GM21360 (cell line): ENCODE results near the gene GALNT15.

Experiments
- ATAC-seq: cut with Tn5 transposase; IDR thresholded peaks from one replicate; pipeline ENCODE4 v1.9.1; 2021; ENCODE audit warnings: mild to moderate bottlenecking, moderate library complexity; ENCODE audit not compliant: unreplicated experiment

The GALNT15 gene

DNA sequence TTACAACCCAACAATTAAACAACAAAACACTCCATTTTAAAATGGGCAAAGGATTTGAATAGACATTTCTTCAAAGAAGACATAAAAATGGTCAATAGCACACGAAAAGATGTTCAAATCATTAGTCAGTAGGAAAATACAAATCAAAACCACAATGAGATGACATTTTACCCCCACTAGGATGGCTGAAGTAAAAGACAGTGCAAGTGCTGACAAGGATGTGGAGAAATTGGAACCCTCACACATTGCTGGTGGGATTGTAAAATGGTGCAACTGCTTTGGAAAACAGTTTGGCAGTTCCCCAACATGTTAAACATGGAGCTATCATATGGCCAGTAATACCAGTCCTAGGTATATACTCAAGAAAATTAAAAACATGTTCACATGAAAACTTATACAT, 11.6 kb downstream of the GALNT15 start:
- no peak for ATAC-seq

- ATAC-seq = no peak
Observed at GRCh38 chr3:16186565-16186964, 12.1 kb downstream of the GALNT15 start.

- no peak for ATAC-seq
Observed at GRCh38 chr3:16187213-16187790, 12.8 kb downstream of the GALNT15 start.

DNA sequence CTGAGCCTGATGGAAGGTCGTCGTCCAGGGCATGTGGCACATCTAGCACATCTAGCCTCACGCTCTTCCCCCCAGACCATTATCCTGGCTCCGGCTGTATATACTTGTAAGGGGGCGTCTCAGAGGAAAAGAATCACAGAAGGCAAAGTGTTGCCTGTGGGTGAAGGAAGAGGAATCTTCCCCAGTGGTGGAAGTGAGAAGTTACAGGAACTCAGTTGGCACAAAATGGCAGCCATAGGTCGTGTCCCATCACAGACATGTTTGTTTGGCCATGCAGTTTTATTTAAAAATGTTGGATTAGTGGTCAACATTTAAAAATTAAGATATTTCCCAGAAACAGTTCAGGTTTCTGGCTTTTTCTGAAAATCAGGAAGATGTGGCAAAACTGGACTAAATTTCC, 13.6 kb downstream of the GALNT15 start:
- no peak for ATAC-seq

- ATAC-seq = no peak
Observed at GRCh38 chr3:16189201-16189600, 14.7 kb downstream of the GALNT15 start.

DNA sequence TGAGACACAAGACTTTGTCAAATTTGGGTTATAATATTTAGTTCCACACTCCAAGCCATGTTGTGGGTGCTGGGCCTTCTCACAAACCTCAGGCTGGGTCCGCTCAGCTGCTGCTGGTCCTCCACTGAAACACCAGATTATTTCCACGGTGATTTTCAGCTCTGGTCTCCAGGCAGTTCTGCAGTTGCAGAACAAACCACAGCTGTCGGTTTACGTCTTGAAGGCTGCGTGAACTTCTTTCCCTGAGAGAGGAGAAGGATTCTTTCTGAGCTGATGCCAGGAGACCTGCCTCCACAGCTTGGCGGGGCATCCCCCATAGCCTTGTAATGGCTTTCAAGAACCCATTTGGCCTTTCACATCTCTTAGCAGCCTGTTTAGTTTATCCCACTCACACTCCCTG, 16.2 kb downstream of the GALNT15 start:
- no peak for ATAC-seq

DNA sequence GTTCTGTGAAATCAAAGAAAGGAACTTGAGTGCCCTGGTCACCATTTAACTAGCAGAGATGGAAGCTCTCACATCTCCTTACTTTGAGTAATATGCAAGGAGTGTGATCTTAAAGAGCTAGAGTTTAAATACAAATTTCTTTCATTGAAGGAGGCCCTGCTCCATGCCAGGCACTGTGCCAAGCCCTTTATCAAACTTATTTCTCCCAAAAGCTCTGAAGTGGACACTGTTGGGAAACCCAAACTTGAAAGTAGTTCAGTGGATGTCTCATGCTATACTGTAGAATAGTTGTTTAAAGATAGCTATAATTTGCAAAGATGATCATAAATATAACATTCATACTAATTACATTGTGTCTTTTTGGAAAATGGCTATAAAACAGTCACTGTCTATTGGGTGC, 17.1 kb downstream of the GALNT15 start:
- ATAC-seq = no peak

DNA sequence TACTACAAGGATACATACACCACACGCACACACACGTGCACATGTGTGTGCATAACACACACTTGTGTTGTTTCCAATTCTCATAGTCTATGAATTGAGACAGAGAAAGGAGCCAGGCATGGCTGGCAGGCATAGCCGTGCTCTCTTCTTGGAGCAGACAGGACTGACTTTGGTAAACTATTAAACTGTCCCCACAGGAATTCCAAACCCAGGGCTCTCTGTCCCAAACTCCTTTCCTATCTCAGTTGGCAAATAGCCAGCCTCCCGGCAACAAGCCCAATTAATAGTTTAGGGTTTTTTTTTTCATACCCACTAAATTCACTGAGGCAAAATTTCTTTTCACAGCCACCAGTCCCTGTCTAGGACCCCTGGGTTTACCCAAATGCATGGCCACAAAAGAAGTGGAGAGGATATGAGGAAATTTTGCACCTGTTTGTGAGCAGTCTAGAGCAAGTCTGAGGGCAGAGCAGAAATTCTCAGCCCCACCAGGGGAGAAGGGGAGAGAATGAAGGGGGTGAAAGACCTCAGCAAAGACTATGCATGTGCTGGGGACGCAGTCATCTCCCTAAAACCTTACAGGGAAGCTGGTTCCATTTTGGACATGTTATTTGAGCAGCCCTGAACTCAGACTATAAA, 17.8 kb downstream of the GALNT15 start:
- no peak for ATAC-seq

GRCh38 chr3:16198427-16198826, 23.9 kb downstream of the GALNT15 start:
- ATAC-seq = no peak

- ATAC-seq = no peak
Observed at GRCh38 chr3:16199769-16200168, 25.3 kb downstream of the GALNT15 start.

DNA sequence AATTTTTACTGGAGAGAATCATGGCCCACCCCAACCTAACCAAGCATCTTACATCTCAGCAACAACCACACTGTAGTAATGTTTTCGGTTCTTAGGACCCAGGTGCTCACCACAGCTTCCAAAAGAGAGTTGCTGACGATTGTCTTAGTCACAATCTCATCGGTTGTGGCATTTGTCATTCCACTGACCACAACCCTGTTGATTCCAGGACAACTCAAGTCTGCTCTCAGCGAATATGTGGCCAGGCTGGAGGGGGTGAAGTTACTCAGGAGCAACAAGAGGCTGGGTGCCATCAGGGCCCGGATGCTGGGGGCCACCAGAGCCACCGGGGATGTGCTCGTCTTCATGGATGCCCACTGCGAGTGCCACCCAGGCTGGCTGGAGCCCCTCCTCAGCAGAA, 25.9 kb downstream of the GALNT15 start:
- no peak for ATAC-seq

- no peak for ATAC-seq
Observed at GRCh38 chr3:16203031-16203430, 28.6 kb downstream of the GALNT15 start.

- ATAC-seq = no peak
Observed at GRCh38 chr3:16203671-16204629, 29.5 kb downstream of the GALNT15 start.

- ATAC-seq = no peak
Observed at GRCh38 chr3:16204751-16205150, 30.3 kb downstream of the GALNT15 start.

DNA sequence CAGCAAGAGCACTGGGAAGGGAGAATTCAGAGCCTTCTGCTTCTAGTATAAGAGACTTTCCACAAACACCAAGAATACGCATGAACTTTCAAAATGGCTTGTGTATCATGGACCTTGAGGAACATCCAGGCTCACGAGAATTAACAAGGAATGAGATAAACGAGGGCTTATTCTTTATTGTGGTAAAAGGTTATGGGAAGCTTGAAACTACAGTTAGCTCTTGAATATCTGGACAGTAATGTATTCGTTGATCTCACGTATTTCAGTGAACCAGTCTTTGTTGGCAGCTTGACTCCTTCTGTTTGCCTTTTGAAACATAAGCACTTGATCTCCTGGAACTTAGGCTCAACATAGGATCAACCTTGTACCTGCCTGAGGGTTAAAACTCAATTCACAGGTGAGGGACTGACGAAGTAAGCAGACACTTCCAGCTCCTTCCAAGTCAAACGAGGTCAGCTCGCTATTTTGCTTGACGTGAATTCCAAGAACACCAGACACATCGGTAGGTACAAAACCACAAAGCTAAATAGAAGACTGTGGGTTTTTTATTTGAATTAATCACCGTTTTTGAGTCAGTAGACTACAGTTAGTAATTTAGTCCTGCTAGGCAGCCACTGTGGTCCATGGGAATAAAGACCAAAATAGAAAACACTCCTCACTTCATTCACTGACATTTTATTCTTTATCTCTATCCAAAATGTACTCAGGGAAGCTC, 30.8 kb downstream of the GALNT15 start:
- ATAC-seq = no peak

DNA sequence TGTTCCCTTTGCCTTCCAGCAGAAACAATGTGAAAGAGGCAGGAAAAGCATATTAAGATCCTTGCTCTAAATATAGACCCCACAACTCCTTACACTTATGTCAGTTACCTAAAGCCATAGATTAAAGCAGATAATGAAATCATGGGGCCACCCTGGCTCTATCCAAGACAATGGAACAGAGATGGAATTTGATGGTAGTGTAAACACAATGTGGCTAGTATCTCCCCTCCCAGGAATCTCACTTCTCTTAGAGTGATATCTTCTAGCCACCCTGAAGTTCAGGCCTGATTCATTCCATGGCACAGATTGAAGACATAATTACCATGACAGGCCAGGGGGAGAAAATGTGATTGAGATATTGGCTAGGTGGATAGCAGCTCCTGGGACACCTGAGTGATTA, 32.6 kb downstream of the GALNT15 start:
- ATAC-seq = no peak

DNA sequence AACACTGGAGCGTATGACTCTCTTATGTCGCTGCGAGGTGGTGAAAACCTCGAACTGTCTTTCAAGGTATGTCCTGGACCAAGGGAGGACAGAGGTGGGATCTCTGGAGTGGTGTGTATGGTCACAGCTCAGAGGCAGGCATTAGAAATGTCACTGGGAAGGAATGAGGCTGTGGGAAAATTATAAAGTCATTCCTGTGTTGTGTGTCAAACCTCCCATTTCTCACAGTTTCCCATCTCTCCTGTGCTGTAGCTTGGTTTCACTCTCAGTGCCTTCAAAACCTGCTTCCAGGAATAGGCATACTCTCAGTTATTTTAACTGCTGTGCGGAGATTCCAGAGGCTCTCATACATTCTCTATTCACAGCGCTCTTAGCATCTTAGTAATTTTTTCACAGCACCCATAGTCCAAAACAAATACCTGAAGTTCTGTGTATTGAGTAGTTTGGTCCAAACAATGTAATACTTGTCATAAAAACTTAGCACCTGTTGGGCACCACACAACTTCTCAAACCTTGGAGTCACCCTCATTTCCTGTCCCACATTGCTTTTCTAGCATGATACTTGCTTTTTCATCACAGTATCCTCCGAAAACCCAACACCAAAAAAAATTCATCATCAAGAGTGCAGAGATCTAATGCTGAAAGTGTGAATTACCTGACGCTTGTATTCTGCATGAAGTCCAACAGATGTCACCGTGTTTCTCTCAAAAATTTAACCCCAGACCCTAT, 36.9 kb downstream of the GALNT15 start:
- ATAC-seq = no peak

GRCh38 chr3:16214366-16214765, 39.9 kb downstream of the GALNT15 start:
- ATAC-seq = no peak

DNA sequence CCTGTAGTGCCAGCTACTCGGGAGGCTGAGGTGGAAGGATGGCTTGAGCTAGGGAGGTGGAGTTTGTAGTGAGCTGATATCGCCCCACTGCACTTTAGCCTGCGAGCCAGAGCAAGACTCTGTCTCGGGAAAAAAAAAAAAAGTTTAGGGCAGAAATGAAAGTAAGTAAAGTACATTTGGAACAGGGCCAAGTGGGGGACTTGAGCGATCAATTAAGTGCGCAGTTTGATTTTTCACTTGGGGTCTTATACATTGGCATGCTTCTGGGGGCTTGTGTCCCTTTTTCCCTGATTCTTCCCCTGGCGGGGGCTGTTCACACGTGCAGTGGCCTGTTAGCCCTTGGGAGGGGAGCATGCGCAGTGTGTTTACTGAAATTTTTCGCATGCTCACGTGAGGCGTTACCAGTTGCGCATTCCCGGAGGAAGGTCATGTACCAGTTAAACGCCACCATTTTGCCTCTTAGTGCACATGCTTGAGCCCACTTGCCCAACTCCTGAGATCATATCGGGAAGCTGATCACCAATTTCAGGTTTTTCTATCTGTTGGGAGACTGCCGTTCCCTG, 42.0 kb downstream of the GALNT15 start:
- ATAC-seq = no peak

GRCh38 chr3:16219777-16220176, 45.3 kb downstream of the GALNT15 start:
- ATAC-seq = no peak
